Measurements from ENCODE around the gene HCCS.

DNA sequence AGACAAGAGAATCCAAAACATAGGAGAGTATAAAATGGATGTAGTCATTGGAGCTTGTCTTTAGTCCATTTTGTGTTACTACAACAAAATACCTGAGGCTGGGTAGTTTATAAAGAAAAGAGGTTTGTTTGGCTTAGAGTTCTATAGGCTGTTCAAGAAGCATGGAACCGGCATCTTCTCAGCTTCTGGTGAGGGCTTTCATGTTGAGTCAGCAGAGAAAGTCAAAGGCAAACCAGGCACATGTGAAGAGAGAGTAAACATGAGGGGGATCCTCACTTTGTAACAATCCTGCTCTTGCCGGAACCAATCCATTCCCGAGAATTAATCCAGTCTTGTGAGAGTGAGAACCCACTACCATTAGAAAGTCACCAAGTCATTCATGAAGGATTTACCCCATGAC lies 8.1 kb upstream of the HCCS start:
- TF ChIP-seq POLR2A (IDR thresholded peaks at IDR 0.05) = no peak
- TF ChIP-seq, protein P1, sequence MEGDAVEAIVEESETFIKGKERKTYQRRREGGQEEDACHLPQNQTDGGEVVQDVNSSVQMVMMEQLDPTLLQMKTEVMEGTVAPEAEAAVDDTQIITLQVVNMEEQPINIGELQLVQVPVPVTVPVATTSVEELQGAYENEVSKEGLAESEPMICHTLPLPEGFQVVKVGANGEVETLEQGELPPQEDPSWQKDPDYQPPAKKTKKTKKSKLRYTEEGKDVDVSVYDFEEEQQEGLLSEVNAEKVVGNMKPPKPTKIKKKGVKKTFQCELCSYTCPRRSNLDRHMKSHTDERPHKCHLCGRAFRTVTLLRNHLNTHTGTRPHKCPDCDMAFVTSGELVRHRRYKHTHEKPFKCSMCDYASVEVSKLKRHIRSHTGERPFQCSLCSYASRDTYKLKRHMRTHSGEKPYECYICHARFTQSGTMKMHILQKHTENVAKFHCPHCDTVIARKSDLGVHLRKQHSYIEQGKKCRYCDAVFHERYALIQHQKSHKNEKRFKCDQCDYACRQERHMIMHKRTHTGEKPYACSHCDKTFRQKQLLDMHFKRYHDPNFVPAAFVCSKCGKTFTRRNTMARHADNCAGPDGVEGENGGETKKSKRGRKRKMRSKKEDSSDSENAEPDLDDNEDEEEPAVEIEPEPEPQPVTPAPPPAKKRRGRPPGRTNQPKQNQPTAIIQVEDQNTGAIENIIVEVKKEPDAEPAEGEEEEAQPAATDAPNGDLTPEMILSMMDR (IDR thresholded peaks at IDR 0.05 in 8 of 11, conservative IDR thresholded peaks at IDR 0.05 in 3 of 11) = no peak
- TF ChIP-seq POLR2AphosphoS5 (IDR thresholded peaks at IDR 0.05) = no peak
